Stimulated activated CD8-positive, alpha-beta memory T cell treated with anti-CD3 and anti-CD28 coated beads, Interleukin-7, amount 100 ng/mL, for 4 hours (primary cell): ENCODE results near the gene ELF5.

ENCODE experiments used
- DNase-seq, 2 donors: peaks; one replicate each; pipeline ENCODE4 v3.0.0-alpha.2; 2020; ENCODE audit warnings: low read depth in 2 of 2

Gene ELF5

GRCh38 chr11:34522188-34522587, 8.6 kb upstream of the ELF5 start:
- DNase-seq, result no peak

GRCh38 chr11:34521265-34521664, 7.7 kb upstream of the ELF5 start:
- DNase-seq, result no peak

GRCh38 chr11:34519595-34520235, 6.1 kb upstream of the ELF5 start:
- DNase-seq, result no peak

- no peak for DNase-seq
Measured at GRCh38 chr11:34516247-34517040, 2.9 kb upstream of the ELF5 start.

- no peak for DNase-seq
Measured at GRCh38 chr11:34514597-34514996, 1.0 kb upstream of the ELF5 start.

GRCh38 chr11:34512840-34513681, 533 bp downstream of the ELF5 start:
- peak in 1 of 2 donors; percentile 17 for DNase-seq

- no peak for DNase-seq
Measured at GRCh38 chr11:34510673-34511072, 2.9 kb downstream of the ELF5 start.

GRCh38 chr11:34510218-34510617, 3.4 kb downstream of the ELF5 start:
- DNase-seq, result no peak

- no peak for DNase-seq
Measured at GRCh38 chr11:34509336-34509876, 4.2 kb downstream of the ELF5 start.

GRCh38 chr11:34508524-34508923, 5.1 kb downstream of the ELF5 start:
- DNase-seq, result no peak

GRCh38 chr11:34507610-34508009, 6.0 kb downstream of the ELF5 start:
- no peak for DNase-seq

GRCh38 chr11:34507156-34507555, 6.4 kb downstream of the ELF5 start:
- DNase-seq, result no peak

GRCh38 chr11:34505874-34506273, 7.7 kb downstream of the ELF5 start:
- DNase-seq, result no peak

- no peak for DNase-seq
Measured at GRCh38 chr11:34502949-34503348, 10.6 kb downstream of the ELF5 start.

GRCh38 chr11:34501949-34502348, 11.6 kb downstream of the ELF5 start:
- no peak for DNase-seq

GRCh38 chr11:34501500-34501899, 12.1 kb downstream of the ELF5 start:
- no peak for DNase-seq

- DNase-seq, result no peak
Measured at GRCh38 chr11:34499719-34500500, 13.7 kb downstream of the ELF5 start.

- no peak for DNase-seq
Measured at GRCh38 chr11:34495724-34496377, 17.7 kb downstream of the ELF5 start.

GRCh38 chr11:34495239-34495723, 18.3 kb downstream of the ELF5 start:
- DNase-seq, result no peak

- DNase-seq, result no peak
Measured at GRCh38 chr11:34493926-34494595, 19.5 kb downstream of the ELF5 start.
